GM19455 (cell line): ENCODE results near the gene COMMD1.

Experiments
- ATAC-seq: cut with Tn5 transposase; IDR thresholded peaks from one replicate; pipeline ENCODE4 v1.9.1; 2021; ENCODE audit not compliant: unreplicated experiment

COMMD1 gene

DNA sequence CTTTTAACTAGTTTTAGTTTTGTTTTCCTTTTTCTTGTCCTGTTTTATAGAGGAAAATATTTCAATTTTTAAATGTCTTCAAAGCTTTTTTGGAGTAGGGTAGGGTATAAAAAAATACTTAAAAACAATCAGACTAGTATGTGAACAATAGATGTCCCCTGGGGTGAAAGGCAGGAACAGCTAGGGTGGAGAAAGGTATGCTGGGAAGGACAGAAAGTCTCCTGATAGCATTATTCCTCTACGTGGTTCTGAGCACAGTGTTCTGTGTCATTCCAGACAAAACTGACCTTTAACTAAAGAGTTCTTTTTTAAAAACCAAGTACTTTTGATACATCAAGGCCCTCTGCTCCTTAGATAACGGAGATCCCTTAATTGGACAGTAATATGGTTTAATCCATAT, 258.4 kb downstream of the COMMD1 start:
- no peak for ATAC-seq

DNA sequence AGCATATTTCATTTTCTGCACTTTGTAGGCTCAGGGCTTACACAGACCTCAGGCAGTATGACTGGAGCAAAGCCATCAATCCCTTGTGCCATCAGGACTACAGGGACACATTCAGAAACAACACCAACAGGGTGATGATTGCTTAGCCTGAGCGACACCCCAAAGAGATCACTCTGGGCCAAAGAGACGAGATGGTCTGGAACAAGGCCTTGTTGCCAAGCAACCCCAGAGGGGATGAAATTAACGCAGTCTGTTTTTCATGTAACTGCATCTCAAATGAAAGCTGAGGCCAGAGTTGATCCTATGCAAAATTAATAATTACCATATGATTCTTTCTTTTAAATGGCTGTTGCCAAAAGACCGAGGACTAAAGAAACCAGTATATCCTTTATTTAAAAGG, 270.3 kb downstream of the COMMD1 start:
- ATAC-seq, result no peak

DNA sequence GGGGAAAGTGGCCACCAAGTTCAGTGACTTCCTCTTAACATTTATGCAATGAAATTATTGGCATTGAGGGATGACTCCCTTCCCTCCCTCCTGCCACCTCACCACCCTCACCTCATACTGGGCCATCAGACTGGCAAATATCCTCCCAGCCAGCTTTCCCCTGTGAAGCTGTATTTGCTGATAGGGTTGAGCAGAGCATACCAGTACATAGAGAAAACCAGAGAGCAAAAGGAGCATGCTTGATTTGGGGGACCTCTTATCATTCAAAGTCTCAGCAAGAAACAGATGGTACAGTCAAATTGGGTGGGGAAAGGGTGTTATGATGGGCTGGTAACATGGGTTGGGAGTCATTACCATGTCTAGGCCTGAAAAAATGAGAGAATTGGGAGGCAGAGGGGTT, 271.3 kb downstream of the COMMD1 start:
- no peak for ATAC-seq

DNA sequence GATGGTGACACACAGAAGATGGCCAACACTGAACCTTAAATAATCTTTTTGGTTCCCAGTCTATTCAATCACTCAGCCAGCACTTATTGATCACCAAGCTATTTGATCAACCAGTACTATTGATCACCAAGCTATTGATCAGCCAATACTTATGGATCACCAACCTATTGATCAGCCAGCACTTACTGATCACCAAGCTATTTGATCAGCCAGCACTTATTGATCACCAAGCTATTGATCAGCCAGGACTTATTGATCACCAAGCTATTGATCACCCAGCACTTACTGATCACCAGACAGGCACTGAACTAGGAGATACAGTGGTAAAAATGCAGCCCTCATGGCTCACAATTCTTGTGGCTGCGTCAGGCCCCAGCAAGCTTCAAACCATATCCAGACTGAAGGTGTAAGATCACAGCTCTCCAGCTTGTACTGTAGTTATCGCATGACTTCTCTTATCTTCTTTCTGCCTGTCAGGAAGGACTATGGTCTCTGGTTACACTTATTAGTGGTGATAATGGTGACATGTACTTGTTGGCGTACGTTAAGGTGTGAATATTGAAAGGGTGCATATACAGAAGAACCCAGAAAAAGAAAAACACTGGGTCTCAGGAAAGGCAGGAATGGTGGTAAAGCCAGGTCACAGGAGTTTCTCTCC, 272.0 kb downstream of the COMMD1 start:
- no peak for ATAC-seq

DNA sequence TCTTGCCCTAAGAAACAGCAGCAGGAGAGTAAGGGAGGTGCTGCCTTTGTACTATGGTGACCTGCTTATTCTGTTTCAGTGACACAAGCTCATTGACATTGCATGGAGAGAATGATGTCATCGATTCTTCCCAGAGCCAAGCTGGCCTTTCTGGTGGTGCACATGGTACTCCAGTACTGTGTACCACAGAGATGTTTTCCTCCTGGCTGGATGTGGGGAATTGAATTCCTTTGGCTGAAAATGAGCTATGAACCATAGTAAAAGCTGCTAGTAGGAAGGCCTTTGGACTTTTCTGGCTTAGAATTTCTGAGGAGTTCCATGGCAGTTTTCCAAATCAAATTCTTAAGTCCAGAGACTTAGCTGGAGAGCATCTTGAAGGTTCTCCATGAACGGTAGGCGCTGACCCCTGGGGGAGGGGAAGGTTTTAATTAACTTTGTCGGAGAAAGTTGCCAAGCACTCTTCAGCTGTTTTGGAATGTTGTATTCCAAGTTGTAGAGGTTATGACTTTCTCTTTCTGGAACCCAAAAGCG, 273.3 kb downstream of the COMMD1 start:
- ATAC-seq, result no peak

DNA sequence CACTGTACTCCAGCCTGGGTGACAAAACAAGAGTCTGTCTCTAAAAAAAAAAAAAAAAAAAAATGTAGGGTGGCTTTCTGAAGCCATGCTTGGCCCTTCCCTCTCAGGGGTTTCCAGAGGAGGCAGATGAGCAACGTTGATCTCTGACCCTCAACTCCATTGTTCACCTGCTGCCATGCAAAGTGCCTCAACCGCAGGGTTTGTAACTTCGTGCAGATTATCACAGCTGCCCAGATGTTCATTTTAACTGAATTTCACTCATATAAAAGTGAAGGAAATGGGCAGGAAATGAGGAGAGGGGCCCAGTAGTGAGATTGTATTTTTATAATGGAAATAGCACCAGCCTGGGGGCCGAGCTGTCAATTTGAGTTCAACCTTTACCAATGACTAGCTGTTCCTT, 275.5 kb downstream of the COMMD1 start:
- no peak for ATAC-seq

DNA sequence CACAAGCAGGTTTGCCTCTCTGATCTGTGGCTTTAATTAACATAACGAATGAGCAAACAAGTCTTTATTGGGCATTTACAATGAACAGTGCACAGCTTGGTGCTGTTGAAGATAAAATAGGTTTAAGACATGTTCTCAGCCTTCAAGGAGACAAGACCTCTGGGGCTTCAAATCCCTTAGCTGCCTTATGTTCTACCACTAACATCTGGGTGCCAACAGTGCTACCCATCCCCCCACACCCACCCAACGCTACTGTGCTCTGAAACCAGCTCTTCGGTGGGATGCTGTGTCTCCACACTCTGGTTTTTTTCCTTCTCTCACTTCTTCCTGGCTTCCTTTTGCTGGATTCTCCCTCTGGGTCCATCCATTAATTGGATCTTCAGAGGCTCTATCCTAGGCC, 276.4 kb downstream of the COMMD1 start:
- ATAC-seq, result no peak

DNA sequence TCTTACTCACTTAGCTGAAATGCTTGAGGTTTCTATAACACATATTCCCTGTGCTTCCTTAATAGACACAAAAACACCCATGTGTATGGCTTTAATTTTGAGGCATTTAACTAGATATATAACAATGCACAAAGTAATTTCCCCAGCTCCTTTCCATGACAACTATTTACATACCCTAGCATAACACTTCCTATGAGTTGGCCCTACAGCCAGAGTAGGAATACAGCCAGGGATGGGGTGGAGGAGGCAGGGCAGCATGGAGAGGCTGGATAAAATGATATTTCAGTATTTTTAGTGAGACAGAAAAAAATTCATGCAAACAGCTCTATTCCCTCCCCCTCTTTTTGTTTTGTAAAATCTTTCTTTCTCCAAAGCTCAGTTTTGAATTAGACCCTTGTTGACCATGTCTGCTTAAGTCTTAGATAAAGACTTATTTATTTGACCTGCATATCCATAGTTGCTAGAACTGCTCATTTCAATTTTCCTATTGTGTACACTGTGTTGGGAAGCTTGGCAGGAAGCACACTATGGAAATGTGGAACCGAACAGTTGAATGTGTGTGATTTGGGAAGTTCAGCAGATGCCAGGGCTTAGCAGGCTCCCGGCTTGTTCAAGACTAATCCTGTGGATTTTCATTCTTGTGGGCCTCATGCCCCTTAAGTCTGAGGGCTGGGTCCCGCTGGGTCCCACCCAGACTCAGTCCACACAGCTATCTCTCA, 279.2 kb downstream of the COMMD1 start:
- no peak for ATAC-seq
